PC-3 (cell line): Measurements from ENCODE around the gene DEFB110. TPM values are rescaled to one million over a fixed set of nuclear protein-coding genes. Genes with fewer than 3 reads are reported as not detected.

Experiments used
- ATAC-seq: fragments of 200-7000 bp; cut with Tn5 transposase; 2 replicates; pipeline ENCODE4 v1.9.1; 2020; ENCODE audit warnings: mild to moderate bottlenecking, moderate library complexity
- BruUV-seq: library from RNA; stranded (reverse); fragments of 400-500 nt; replicated peaks from 2 replicates; lab custom pipeline; 2021; lab: Mats Ljungman, UMichigan
- CTCF ChIA-PET: fragments of 300-600 bp; sonication (Branson Sonifier 250); formaldehyde crosslinking; loops from one replicate; lab custom pipeline; 2022; ENCODE audit warnings: antibody characterized with exemption; lab: Charles Lee
- POLR2A ChIA-PET: fragments of 300-600 bp; sonication (Branson Sonifier 250); formaldehyde crosslinking; loops from one replicate; lab custom pipeline; 2022; ENCODE audit warnings: antibody characterized with exemption; ENCODE audit not compliant: unreplicated experiment; lab: Charles Lee
- DNase-seq: peaks from one replicate; pipeline ENCODE4 v3.0.0-alpha.2; 2015
- H2AFZ ChIP-seq: fragments of 300-600 bp; sonication (generic); 2 replicates; pipeline ENCODE4 v1.6.0; 2016; ENCODE audit warnings: antibody characterized with exemption, low read length
- H3F3A ChIP-seq: fragments of 300-600 bp; sonication (generic); one replicate; pipeline ENCODE4 v1.6.0; 2017; ENCODE audit warnings: antibody characterized with exemption, low read length, control low read depth, mild to moderate bottlenecking; ENCODE audit not compliant: unreplicated experiment
- H3K27ac ChIP-seq: fragments of 300-600 bp; sonication (generic); 2 replicates; pipeline ENCODE4 v1.5.1; 2016; ENCODE audit warnings: mild to moderate bottlenecking, low read length
- H3K27me3 ChIP-seq: fragments of 300-600 bp; sonication (generic); 2 replicates; pipeline ENCODE4 v1.6.1; 2016; ENCODE audit warnings: low read length, mixed read lengths
- H3K36me3 ChIP-seq: fragments of 300-600 bp; sonication (generic); 2 replicates; pipeline ENCODE4 v1.6.1; 2016; ENCODE audit warnings: low read depth, mixed run types, low read length, mixed read lengths
- H3K4me1 ChIP-seq: fragments of 300-600 bp; sonication (generic); 2 replicates; pipeline ENCODE4 v1.5.1; 2016; ENCODE audit warnings: low read length; ENCODE audit not compliant: insufficient read depth
- H3K4me2 ChIP-seq: fragments of 300-600 bp; sonication (generic); 2 replicates; pipeline ENCODE4 v1.6.0; 2016; ENCODE audit warnings: low read length
- H3K4me3 ChIP-seq: fragments of 300-600 bp; sonication (generic); 2 replicates; pipeline ENCODE4 v1.5.1; 2016; ENCODE audit warnings: mild to moderate bottlenecking, low read length, mixed read lengths
- H3K79me2 ChIP-seq: fragments of 300-600 bp; sonication (generic); 2 replicates; pipeline ENCODE4 v1.6.1; 2017; ENCODE audit warnings: low read length, mixed read lengths
- H3K9ac ChIP-seq: fragments of 300-600 bp; sonication (generic); 2 replicates; pipeline ENCODE4 v1.6.0; 2016; ENCODE audit warnings: mild to moderate bottlenecking, low read length
- H3K9me2 ChIP-seq: fragments of 300-600 bp; sonication (generic); replicated peaks from 2 replicates; pipeline ENCODE4 v1.6.1; 2016; ENCODE audit warnings: mixed run types, low read length, mixed read lengths
- H3K9me3 ChIP-seq: fragments of 300-600 bp; sonication (generic); 2 replicates; pipeline ENCODE4 v1.6.1; 2016; ENCODE audit warnings: low read length, mixed read lengths
- H4K20me1 ChIP-seq: fragments of 300-600 bp; sonication (generic); 2 replicates; pipeline ENCODE4 v1.6.1; 2016; ENCODE audit warnings: low read length, mixed read lengths
- EZH2 ChIP-seq: fragments of 300-600 bp; sonication (generic); IDR thresholded peaks from one replicate; pipeline ENCODE4 v1.6.1; 2017; ENCODE audit warnings: antibody characterized with exemption, mild to moderate bottlenecking, low read length; ENCODE audit not compliant: unreplicated experiment
- EZH2phosphoT487 ChIP-seq: fragments of 300-600 bp; sonication (generic); IDR thresholded peaks from 2 replicates; pipeline ENCODE4 v1.6.1; 2018; ENCODE audit warnings: mild to moderate bottlenecking, antibody characterized with exemption, low read length, borderline replicate concordance
- intact Hi-C: fragments of 100-400 bp; cut with micrococcal nuclease; formaldehyde crosslinking; loops from 2 replicates; pipeline ENCODE4 v1.9.0; 2023
- total RNA-seq: library from RNA; depleted of rRNA; stranded (reverse); fragments of >200 nt; gene quantifications from 2 replicates; pipeline ENCODE4 v1.2.3, GENCODE V29; 2014; rRNA removed
- TF ChIP-seq, protein P1 (sequence below): fragments of 300-600 bp; sonication (generic); conservative IDR thresholded peaks from 2 replicates; pipeline ENCODE4 v1.5.1; 2017; ENCODE audit warnings: antibody characterized with exemption, low read depth, mild to moderate bottlenecking, low read length

DEFB110 gene
- total RNA-seq, 1 experiment from 2014 or later, result not detected

DNA sequence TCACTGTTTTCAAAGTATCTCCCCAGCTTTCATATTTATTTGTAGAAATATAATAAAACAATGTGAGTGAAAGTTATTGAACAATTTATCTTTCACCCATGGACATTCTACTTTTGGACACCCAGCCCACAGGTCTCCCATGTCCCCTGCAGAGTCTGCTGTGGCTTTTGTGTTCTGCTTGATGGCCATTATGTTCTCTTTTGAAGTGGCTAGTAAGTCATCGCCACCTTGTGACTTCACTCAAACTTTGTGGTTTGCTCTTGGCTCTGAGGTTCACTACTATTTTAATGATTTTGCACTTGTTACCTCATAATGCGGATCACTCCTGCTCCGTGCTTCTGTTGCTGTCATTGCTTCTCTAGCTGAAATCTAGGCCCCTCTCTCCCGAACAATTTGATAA lies 42.2 kb downstream of the DEFB110 start:
- ATAC-seq (no peak), DNase-seq (no peak)
- ChIA-PET POLR2A (no interaction called here), CTCF (no interaction called here)
- no peaks in the 10 kb centered on the region for H3K4me1 ChIP-seq
- no peak overlapping the region for H2AFZ ChIP-seq
- H3K27me3 ChIP-seq, result 0 out of 2 replicates have a peak, but pooled peaks cover 15% of the 10 kb centered on the region
- no peaks in the 10 kb centered on the region for H3K9me3 ChIP-seq
- H3F3A ChIP-seq, result no peaks in the 10 kb centered on the region
- no TSS peak for BruUV-seq
- intact Hi-C loops, result no loop called here
- TF ChIP-seq, protein P1, sequence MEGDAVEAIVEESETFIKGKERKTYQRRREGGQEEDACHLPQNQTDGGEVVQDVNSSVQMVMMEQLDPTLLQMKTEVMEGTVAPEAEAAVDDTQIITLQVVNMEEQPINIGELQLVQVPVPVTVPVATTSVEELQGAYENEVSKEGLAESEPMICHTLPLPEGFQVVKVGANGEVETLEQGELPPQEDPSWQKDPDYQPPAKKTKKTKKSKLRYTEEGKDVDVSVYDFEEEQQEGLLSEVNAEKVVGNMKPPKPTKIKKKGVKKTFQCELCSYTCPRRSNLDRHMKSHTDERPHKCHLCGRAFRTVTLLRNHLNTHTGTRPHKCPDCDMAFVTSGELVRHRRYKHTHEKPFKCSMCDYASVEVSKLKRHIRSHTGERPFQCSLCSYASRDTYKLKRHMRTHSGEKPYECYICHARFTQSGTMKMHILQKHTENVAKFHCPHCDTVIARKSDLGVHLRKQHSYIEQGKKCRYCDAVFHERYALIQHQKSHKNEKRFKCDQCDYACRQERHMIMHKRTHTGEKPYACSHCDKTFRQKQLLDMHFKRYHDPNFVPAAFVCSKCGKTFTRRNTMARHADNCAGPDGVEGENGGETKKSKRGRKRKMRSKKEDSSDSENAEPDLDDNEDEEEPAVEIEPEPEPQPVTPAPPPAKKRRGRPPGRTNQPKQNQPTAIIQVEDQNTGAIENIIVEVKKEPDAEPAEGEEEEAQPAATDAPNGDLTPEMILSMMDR, result no peak
- TF ChIP-seq EZH2phosphoT487, result no peak
- TF ChIP-seq EZH2, result no peak
- H3K79me2 ChIP-seq, result no peaks in the 10 kb centered on the region
- no peak overlapping the region for H3K9ac ChIP-seq
- no peak overlapping the region for H3K4me2 ChIP-seq
- no peak overlapping the region for H3K4me3 ChIP-seq
- H3K36me3 ChIP-seq, result no peaks in the 10 kb centered on the region
- no peaks in the 10 kb centered on the region for H4K20me1 ChIP-seq
- H3K27ac ChIP-seq, result no peak overlapping the region
- H3K9me2 ChIP-seq, result no peaks in the 10 kb centered on the region

DNA sequence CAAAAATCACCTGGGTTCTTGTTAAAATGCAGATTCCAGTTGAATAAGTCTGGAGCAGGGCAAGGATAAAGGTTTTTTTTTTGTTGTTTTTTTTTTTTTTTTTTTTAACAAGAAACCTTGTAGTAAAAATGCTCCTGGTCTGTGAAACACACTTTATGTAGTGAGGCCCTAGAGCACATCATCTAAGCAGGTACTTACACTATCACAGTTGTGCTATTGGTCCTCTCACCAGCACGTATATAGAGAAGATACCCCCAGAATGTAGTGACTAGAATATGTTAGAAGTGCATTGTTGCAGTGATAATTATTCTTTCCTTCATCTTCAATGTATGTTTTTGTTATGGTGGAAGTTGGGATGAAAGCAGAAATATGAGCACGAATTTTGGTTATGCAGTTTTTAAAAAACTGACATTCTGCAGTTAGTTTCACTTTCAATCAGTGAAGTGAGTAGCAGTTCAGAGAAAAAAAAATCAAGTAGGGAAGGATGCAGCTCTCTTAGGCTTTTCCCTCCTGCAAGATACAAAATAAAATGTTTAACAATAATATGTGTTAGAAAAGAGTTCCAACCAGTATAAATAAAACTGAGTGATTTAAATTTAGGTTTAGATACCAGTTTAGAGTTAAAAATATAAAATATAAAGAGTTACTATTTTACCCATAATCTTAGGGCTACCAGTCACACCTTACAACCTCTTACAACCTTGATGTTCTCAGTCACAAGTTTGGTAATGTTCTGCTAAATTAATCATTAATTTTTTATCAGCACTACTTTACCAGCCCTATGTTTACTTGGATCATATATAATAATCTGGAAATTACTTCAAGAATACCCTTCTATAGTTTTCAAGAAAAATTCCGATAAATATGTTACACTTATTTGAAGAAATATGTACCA lies 43.2 kb downstream of the DEFB110 start:
- intact Hi-C loops, result no loop called here
- TF ChIP-seq, protein P1, result no peak
- TF ChIP-seq EZH2phosphoT487 (no peak), EZH2 (no peak)
- CTCF ChIA-PET, result no interaction called here
- BruUV-seq, result no TSS peak
- ATAC-seq (no peak), DNase-seq (no peak)
- no peaks in the 10 kb centered on the region for H3K36me3 ChIP-seq
- peaks cover 16% of the 10 kb centered on the region; the same call in 1 of the 2 replicates for H3K27me3 ChIP-seq
- no peak overlapping the region for H3K9ac ChIP-seq
- H3K4me3 ChIP-seq, result peak overlapping the region; percentile 44; the same call in 1 of the 2 replicates
- POLR2A ChIA-PET, result no interaction called here
- H4K20me1 ChIP-seq, result no peaks in the 10 kb centered on the region
- H3K9me3 ChIP-seq, result no peaks in the 10 kb centered on the region
- no peaks in the 10 kb centered on the region for H3K79me2 ChIP-seq
- no peaks in the 10 kb centered on the region for H3K9me2 ChIP-seq
- no peaks in the 10 kb centered on the region for H3F3A ChIP-seq
- no peak overlapping the region for H2AFZ ChIP-seq
- peak overlapping the region; percentile 43 for H3K4me2 ChIP-seq
- H3K4me1 ChIP-seq, result no peaks in the 10 kb centered on the region
- no peak overlapping the region for H3K27ac ChIP-seq

GRCh38 chr6:49969605-49970004 lies 52.2 kb downstream of the DEFB110 start, which contains the start of gene DEFB113:
Gene DEFB113 (minus strand): TSS chr6:49969625. CDS start chr6:49969625, 0 bp downstream.
- no peak for ATAC-seq
- POLR2A ChIA-PET, result no interaction called here
- H4K20me1 ChIP-seq, result no peaks in the 10 kb centered on the region
- no peak for DNase-seq
- peaks cover 38% of the 10 kb centered on the region for H3K27me3 ChIP-seq
- no peak for TF ChIP-seq EZH2
- no peaks in the 10 kb centered on the region for H3F3A ChIP-seq
- no peak within 1 kb of the TSS for H3K9ac ChIP-seq
- H3K79me2 ChIP-seq, result no peaks in the 10 kb centered on the region
- no peak within 1 kb of the TSS for H2AFZ ChIP-seq
- no peaks in the 10 kb centered on the region for H3K36me3 ChIP-seq
- H3K4me3 ChIP-seq, result no peak within 1 kb of the TSS
- no peak within 1 kb of the TSS for H3K4me2 ChIP-seq
- BruUV-seq, result no TSS peak
- intact Hi-C loops, result no loop called here
- H3K9me2 ChIP-seq, result no peaks in the 10 kb centered on the region
- no peak within 1 kb of the TSS for H3K27ac ChIP-seq
- no peaks in the 10 kb centered on the region for H3K4me1 ChIP-seq
- no peaks in the 10 kb centered on the region for H3K9me3 ChIP-seq
- CTCF ChIA-PET, result no interaction called here

Other genes starting within 250 kb of the DEFB110 start
- gene PGK2, start 234.7 kb downstream of the DEFB110 start, total RNA-seq, result not detected in 2 replicates
- not detected in 2 replicates for gene CRISP1, start 155.5 kb downstream of the DEFB110 start, total RNA-seq
- gene DEFB114, start 57.8 kb downstream of the DEFB110 start, total RNA-seq, result not detected in 2 replicates
- not detected in 2 replicates for gene DEFB113, start 52.4 kb downstream of the DEFB110 start, total RNA-seq
- gene DEFB112, start 27.9 kb upstream of the DEFB110 start, total RNA-seq, result not detected in 2 replicates